Measurements from ENCODE around the gene EIF2AK3. TPM values are rescaled to one million over a fixed set of nuclear protein-coding genes. Genes with fewer than 3 reads are reported as not detected.
"Not testable (repeated sequence)": the region's sequence is repeated elsewhere in the genome, so short reads cannot be mapped to it uniquely, and the experiment has no call there.

EIF2AK3 gene
- total RNA-seq, 1 donor from 2014 or later: 11.8 TPM

DNA sequence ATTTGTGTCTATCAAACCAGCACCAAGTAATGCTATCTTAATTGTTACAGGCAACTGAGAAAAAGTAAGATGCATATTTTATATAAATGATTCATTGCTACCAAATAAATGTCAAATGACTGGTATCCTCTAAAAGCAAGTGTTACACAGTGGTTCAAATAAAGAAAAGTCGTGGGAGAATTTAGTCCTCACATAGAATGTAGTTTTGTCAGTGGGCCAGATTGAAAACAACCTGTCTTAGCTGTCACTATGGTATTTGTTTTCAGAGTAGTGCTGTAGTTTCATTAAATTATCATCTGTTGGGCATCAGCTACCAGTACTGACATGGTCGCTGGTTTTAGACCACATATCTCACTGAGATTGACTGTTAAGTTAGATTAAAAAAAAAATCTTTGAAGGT is 10.2 kb upstream of the EIF2AK3 start:
- ATAC-seq: no peak
- no peak for DNase-seq (ENCODE audit: low spot score)

DNA sequence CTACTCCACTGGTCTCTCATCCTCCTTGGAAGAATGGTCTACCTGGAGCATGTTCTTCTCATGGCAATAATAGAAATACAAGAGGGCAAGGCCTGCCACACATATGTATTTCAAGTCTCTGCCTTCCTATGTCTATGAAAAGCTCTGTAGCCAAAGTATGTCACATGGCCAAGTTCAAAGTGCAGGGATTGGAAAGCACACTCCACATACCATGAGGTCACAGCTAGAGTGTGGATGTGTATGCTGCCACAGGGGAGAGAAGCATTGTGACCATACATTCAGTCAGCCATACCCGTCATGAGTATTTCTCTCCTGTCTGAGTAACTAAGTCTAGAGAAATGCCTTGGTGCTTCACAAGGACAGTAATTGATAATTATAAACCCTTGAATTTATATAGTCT is 8.8 kb upstream of the EIF2AK3 start:
- no peak for DNase-seq (ENCODE audit: low spot score)
- no peak for ATAC-seq

DNA sequence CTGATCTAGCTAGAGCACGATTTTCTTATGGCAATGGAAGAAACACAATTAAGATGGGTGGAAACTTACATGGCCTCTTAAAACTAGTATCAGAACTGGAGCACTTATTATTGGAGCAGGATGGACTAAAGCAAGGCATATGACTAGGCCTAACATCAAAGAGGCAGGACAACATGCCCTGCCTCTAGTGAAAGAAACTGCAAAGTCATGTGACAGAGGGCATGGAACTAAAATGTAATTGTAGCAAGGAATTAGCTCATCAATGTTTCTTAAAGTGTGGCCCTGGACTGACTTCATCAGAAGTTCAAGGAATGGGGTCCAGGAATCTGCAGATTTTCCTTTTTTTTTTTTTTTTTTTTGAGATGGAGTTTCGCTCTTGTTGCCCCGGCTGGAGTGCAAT is 5.3 kb upstream of the EIF2AK3 start:
- DNase-seq (ENCODE audit: low spot score): no peak
- no peak for ATAC-seq

DNA sequence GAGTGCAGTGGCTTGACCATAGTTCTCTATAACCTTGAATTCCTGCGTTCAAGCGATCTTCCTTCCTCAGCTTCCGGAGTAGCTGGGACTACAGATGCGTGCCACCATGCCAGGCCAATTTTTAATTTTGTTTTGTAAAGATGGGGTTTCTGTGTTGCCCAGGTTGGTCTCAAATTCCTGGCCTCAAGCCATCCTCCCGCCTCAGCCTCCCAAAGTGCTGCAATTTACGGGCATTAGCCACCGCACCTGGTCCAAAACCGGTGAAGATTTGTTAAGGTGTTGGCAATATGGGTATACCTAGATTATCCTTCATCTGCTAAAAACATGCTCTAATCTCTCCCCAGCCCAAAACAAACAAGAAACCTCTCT is 1.3 kb upstream of the EIF2AK3 start:
- DNase-seq (ENCODE audit: low spot score): no peak
- ATAC-seq: no peak

DNA sequence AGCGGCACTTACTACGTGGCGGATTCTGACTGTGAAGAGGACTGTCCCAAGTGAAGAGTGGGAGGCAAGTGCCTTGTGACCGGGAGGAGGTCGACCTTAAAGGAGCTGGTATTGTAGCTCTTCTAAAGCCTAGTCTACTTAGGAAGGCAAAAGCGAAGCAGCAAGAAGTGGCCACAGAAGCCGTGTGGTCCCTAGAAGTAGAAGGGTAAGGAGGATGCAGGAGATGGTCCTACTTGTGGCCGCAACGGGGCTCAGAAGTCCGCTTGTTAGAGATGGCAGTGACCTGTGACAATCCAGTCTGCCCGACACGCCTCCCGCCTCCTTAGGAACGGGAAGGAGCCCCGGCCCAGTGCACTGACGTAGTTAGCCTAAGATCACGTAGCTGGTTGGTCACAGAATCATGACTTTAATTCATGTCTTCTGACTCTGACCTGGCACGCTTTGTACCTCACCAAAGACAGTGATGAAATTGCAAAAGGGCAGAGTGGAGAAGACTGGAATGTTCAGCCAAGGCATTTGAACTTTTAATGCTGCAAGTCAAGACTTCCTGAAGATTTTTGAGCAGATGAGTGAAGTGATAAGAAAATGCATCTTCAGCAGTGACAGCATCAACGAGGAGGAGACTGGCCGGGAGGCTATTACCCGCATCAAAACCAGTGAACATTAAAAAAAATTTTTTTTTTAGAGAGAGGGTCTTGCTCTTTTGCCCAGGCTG is 749 bp upstream of the EIF2AK3 start:
- DNase-seq (ENCODE audit: low spot score) (peak; percentile 80), ATAC-seq (peak; percentile 62)

DNA sequence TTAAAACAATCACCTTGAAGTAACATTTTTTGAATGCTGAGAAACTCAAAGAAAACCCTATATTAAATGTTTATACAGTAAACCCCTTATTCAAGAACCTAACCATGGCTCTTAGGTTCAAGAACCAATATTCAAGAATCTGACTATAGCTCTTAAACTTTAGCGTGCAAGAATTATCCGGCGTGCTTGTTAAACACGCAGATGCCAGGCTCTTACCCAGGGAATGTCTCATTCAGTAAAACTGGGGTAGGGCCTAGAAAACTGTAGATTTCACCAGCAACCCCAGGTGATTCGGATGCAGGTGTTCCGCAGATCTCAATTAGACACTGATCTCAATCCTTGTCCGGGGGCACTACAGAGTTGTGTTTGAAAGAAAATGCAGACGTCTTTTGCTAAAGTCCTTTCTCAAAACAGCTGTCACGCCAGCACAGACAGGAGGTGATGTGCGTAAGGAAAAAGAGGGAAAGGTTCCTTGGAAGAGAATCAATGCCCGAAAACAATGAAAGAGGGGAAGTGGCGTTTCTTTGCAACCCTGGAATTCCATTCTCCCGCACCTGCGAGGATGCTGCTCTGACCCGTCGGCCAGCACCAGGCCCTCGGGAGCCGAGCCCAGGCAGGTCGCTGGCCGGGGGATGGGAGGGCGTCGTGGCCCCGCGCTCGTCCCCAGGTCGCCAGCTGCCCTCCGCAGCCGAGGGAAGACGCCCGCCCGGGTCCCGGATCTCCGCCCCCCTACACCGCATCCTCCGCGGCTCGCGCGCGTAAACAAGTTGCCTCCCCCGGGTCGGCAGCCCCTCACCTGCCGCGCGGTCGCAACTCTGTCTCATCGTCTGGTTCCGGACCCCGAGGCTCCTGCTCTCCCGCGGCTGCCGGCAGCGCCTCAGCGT is 851 bp downstream of the EIF2AK3 start:
- peak; percentile 4 for ATAC-seq

DNA sequence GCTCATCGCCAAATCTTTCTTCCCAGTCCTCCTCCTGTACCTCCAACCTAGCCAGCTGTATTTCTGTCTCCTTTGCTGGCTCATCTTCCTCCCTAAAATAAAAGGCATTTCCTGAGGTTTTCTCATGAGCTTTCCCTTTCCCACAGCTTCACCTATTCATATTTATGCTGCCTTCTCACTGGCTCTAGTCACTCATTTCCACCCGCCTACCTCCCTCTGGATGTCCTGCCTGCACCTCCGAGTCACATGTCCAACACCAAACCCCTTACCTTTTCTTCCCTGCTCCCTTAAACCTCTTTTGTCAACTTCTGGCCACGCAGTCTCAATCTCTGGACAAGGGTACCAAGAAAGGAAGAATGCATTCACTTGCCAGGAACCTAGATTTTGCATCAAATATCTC is 2.8 kb downstream of the EIF2AK3 start:
- no peak for DNase-seq (ENCODE audit: low spot score)
- ATAC-seq: no peak

More for the DNA sequence above, 851 bp downstream of the EIF2AK3 start:
- peak; percentile 50 for DNase-seq (ENCODE audit: low spot score)

DNA sequence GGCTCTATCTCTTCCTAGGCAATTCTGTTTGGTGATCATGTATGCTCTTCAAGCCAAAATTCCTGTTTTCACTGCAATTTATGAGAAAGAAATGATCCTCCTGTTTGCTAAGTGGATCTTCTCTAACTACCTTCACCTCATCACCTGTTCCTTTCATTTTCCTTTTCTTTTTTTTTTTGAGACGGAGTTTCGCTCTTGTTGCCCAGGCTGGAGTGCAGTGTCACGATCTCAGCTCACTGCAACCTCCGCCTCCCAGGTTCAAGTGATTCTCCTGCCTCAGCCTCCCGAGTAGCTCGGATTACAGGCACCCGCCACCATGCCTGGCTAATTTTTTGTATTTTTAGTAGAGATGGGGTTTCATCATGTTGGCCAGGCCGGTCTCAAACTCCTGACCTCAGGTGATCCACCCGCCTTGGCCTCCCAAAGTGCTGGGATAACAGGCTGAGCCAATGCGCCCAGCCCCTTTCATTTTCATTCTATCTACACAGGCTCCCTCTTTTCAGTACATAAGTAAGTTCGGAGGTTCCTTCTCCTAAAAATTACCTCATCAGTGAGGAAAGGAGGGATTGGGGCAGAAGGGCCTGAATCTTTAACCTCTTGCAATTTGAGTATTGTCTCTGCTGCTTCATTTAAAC is 3.3 kb downstream of the EIF2AK3 start:
- not testable (repeated sequence) for ATAC-seq; DNase-seq (ENCODE audit: low spot score)

DNA sequence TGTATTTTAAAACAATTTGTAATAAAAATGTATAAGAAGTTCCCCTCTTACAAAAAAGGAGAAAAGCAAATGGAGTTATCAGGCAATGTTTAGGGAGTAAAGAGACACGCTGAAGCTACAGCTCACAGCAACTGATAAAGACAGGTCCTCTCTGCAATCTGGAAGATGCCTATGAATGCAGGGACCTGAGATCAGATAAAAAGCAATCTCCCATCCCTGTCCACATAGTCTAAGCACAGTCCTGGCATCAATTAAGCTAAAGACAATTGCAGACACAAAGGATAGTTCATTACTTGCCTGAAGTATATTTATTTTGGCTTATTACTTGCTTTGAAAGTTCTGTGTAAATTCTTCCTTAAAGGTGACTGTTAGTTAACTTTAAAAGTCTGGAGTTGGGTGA is 5.0 kb downstream of the EIF2AK3 start:
- DNase-seq (ENCODE audit: low spot score) (no peak), ATAC-seq (no peak)

DNA sequence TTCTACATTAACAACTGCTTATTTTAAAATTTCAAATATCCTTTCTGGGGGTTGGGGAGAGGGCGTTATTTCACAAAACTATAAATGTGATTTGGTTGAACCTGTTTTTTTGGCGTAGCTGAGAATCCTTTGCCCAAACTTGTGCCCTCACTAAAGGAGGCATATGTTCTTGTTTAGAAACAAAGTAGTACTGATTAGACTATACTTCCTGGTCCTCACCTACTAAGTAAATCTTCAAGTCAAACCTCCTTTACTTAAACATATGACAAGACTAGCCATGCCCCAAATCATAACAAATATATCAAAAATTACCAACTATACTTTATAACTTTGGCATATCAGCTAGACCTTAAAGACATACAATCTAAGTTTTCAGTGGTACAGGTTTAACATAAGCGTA is 5.8 kb downstream of the EIF2AK3 start:
- DNase-seq (ENCODE audit: low spot score) (no peak), ATAC-seq (no peak)

DNA sequence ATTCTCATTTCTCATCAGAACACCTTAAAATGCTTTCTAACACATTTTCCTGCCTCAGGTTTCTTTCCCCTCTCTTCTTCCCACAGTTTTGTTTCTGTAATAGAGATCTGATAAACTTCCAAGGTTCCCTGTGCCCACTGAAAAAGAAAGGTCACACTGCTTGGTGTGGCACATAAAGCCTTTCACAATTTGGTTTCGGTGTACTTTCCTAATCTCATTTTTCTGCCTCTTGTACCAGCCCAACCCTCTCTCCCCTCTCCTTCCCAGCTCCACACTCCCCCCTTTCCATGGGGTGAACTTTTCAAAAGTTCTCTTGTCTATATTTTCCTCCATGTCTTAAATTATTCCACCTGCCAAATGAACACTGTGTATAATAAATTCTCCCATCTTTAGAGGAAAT is 7.2 kb downstream of the EIF2AK3 start:
- peak; percentile 26 for ATAC-seq
- no peak for DNase-seq (ENCODE audit: low spot score)

DNA sequence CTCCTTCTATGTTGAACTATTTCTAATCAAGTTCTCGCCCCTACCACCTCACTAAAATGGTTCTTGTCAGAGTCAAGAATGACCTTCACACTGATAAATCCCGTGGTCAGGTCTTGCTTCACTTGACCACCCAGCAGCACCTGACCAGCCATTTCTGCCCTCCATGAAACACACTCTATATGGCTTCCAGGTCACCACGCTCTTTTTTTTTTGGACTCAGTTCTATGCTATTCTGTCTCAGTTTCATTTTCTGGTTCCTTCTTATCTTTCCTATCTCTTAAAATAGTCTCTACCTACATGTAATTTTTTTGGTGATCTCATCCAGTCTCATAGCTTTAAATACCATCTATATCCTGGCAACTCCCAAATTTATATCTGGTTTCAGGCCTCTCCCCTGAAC is 11.4 kb downstream of the EIF2AK3 start:
- DNase-seq (ENCODE audit: low spot score): no peak
- no peak for ATAC-seq

DNA sequence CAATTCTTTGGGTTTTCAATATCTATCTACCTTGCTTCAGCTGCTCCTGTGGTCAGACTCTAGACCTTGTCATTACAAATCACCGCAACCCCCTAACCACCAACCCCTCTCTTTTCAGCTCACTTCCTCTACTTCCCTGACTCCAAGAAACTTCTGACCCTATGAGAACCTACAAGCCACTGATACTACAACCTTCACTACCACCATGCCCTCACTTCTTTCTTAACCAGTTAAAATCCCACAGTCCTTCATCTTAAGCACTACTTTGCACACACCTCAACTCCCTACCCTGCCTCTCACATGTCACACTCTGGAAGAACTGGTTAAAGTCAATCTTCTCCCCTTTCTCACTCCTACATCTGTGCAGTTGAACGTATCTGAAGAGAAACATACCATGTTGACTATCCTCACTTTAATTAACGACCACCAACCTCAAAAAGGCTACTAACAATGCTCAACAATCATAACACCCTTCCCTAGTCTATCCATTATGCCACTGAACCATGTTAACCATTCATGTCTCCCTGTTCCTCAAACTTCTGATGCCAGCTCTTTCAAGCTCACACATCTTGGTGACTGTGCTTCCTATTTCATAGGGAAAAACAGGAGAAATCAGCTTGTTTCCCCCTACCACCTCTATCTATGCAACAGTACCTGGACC is 12.6 kb downstream of the EIF2AK3 start:
- DNase-seq (ENCODE audit: low spot score) (no peak), ATAC-seq (no peak)

DNA sequence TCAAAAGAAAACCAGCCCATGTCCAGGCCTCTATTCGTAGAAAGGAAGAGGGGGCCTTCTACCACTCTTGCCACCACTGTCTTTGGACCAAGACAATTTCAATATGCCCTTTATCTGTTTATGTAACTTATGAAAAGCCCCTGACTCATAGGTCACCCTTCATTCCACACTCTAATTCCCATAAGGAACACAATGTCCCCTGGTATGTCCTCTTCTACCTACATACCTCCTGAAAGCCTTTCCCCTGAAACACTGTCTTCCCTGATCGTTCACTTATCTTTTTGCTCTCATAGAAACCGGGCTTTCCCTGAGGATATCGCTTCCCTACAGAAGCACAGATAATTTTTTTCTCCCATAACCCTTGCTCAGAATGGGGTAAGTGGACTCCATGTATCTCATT is 13.3 kb downstream of the EIF2AK3 start:
- DNase-seq (ENCODE audit: low spot score) (no peak), ATAC-seq (no peak)

DNA sequence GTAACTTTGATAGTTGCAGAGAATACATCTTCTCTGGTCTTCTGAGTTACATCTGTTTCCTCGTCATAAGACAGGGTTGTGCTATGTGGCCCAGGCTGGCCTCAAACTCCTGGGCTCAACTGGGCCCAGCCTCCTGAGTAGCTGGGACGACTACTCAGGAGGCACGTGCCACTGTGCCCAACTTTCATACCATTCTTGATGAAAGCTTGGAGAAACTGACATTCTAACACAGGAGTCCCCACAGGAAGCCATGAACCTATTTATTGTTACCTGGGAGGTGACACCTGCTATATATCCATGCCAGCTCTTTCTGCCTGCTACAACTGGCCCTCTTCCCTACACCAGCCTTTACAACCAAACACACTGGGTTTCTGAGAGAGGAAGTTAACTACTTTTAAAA is 19.1 kb downstream of the EIF2AK3 start:
- ATAC-seq: no peak
- DNase-seq (ENCODE audit: low spot score): no peak

DNA sequence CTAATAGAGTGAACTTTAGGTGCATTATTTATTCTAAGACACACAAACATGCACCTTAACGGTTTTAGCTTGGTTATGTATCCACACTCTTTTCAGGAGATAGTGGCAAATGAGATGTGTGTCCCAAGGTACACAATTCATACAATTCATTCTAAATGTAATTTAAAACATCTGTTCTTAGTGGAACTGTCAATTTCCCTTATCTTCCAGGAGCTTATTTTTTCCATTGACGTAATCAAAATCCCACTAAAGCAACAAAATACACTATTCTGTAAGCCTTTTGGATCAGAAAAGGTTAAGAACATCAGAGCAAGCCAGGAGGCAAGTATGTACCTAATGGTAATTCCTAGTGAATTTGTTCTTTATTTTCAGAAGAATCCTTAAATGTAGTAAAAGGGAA is 19.8 kb downstream of the EIF2AK3 start:
- ATAC-seq (no peak), DNase-seq (ENCODE audit: low spot score) (no peak)

DNA sequence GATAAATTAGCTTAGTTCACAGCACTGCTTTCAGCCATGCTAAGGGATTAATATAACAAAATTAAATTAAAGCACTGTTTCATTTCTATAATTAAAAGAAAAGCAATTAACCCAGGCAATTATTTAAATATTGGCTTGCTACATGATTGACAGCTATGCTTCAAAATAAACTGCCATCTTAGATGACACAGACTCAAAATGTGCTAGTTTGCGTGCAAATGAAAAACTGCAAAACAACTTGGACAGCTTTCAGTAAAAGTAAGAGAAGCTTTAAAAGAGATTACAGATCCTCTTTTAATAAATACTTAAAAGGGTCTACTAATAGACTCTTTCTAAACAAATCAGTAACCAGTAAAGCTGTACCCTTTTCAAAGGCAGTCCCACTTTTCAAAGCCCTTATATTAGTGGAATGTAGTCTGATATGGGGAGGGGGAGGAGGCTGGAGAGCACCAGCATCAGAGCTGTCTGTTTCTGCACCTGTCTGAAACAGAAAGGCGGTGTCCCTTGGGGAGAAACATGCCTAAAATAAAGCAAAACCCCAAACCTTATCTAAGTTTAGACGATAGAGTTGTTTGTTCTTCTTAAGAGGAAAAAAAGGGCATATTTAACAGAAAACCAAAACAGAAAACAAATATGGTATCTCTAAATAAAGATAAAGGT is 20.8 kb downstream of the EIF2AK3 start:
- ATAC-seq: no peak
- DNase-seq (ENCODE audit: low spot score): no peak

DNA sequence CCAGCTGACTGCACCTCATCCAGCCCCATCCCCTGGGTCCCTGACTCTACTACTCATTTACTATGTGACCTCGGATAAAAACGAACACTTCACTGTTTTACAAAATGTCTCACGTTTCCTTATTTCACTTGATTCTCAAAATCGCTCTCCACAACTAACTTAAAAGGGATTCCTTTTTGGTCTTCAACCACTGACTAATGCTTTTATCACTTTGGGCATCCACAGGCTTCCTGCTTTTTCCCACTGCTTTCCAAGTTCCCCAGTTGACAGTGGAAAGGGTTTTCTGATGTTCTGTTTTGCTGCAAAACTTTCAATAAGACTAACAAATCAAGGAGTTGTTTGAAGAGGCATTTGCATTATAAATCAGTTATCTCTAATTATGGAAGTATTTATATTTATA is 24.1 kb downstream of the EIF2AK3 start:
- DNase-seq (ENCODE audit: low spot score) (no peak), ATAC-seq (no peak)

DNA sequence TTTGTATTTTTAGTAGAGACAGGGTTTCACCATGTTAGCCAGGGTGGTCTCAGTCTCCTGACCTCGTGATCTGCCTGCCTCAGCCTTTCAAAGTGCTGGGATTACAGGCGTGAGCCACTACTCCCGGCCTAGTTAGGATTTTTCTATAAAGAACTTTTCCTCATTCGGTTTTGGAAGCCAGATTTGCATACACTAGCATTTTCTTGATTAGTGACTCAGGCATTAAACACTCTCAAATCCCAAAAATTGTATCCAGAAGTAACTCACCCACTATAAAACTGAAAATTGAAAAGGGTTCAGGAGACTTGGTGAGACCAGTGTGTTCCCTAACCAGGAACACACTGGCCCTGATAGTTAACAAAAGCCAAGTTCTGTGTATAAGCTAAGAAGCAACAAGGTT is 25.2 kb downstream of the EIF2AK3 start:
- DNase-seq (ENCODE audit: low spot score) (no peak), ATAC-seq (no peak)

DNA sequence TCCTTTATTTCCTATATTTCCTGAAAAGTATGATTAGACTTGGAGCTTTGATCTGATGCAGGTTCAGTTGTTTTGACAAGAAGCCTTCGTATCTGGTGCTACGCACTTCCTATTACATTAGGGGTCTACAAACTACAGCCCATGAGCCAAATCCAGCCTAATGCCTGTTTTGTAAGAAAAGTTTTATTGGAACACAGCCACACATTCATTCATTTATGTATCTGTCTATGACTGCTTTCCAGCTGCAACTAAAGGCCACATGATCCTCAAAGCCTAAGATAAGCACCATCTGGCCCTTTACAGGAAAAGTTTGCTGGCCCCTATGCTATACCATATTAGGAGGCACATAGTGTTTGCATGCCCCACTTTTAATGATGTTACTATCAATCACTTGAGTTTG is 26.0 kb downstream of the EIF2AK3 start:
- no peak for ATAC-seq
- DNase-seq (ENCODE audit: low spot score): no peak

DNA sequence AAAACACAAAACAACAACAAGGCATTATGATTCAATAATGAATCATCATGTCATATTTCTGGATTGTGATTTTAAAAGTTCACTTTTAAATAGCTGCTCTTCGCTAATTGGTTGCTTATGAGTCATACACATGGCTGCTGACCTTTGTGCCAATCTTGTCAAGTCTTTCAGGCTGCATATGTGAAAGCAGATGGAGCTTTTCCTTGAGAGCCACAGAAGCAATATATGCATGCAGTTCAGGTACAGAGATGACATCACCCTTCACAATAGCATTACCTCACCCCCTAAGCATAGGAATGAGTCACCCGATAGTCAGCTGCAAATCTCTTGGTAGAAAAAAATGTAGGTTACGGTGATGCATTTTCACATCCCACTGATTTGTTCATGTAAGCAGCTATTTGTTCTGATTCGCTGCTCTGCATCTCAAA is 27.2 kb downstream of the EIF2AK3 start:
- no peak for DNase-seq (ENCODE audit: low spot score)

More for the DNA sequence above, 27.2 kb downstream of the EIF2AK3 start:
- peak; percentile 41 for ATAC-seq
